ENCODE measurements around the gene MUC4. TPM values are rescaled to one million over a fixed set of nuclear protein-coding genes. Genes with fewer than 3 reads are reported as not detected.

Gene MUC4
- total RNA-seq, 4 donors from 2014 or later, result 0.26 to 1.0 (median 0.30) TPM

DNA sequence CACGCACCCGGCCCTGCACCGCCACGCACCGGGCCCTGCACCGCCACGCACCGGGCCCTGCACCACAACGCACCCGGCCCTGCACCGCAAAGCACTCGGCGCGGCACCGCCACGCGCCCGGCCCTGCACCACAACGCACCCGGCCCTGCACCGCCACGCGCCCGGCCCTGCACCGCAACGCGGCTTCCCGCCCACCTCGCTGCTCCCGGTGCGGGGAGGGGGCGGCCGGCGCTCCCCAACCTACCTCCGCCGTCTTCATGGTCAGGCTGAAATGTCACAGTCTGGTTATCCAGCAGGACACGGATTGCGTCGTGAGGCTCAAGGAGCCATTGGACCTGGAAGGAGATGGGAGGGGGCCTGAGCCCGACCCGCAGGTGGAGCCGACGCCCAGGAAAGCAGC is 49.1 kb downstream of the MUC4 start:
- Histone ChIP-seq H3K4me1 (no peaks in the 10 kb centered on the region), H3K27ac (no peak overlapping the region), H3K27me3 (no peaks in the 10 kb centered on the region), H3K36me3 (no peaks in the 10 kb centered on the region), H3K4me3 (no peak overlapping the region), H3K9me3 (no peaks in the 10 kb centered on the region)
- DNase-seq, result no peak
- intact Hi-C loops (cut with DNase I; ENCODE audit: low total_unique reads), result no loop called here
- TF ChIP-seq, protein P1, sequence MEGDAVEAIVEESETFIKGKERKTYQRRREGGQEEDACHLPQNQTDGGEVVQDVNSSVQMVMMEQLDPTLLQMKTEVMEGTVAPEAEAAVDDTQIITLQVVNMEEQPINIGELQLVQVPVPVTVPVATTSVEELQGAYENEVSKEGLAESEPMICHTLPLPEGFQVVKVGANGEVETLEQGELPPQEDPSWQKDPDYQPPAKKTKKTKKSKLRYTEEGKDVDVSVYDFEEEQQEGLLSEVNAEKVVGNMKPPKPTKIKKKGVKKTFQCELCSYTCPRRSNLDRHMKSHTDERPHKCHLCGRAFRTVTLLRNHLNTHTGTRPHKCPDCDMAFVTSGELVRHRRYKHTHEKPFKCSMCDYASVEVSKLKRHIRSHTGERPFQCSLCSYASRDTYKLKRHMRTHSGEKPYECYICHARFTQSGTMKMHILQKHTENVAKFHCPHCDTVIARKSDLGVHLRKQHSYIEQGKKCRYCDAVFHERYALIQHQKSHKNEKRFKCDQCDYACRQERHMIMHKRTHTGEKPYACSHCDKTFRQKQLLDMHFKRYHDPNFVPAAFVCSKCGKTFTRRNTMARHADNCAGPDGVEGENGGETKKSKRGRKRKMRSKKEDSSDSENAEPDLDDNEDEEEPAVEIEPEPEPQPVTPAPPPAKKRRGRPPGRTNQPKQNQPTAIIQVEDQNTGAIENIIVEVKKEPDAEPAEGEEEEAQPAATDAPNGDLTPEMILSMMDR (IDR thresholded peaks at IDR 0.05), result no peak

DNA sequence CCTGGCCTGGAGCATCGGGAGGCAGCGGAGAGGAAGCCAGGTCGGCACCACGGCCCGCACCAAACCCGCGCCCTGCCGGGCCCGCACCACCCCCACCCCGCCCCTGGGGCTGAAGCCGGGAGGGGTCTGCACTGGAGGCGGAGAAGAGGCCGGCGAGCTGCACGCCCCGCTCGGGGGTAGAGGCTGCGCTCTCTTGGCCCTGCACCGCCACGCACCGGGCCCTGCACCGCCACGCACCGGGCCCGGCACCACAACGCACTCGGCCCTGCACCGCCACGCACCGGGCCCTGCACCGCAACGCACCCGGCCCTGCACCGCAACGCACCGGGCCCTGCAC is 49.5 kb downstream of the MUC4 start:
- H3K27me3 ChIP-seq, result no peaks in the 10 kb centered on the region
- DNase-seq, result no peak
- no peaks in the 10 kb centered on the region for H3K9me3 ChIP-seq
- no peak overlapping the region for H3K27ac ChIP-seq
- H3K36me3 ChIP-seq, result no peaks in the 10 kb centered on the region
- TF ChIP-seq, protein P1 (IDR thresholded peaks at IDR 0.05), result no peak
- H3K4me3 ChIP-seq, result no peak overlapping the region
- H3K4me1 ChIP-seq, result no peaks in the 10 kb centered on the region
- intact Hi-C loops (cut with DNase I; ENCODE audit: low total_unique reads), result no loop called here

DNA sequence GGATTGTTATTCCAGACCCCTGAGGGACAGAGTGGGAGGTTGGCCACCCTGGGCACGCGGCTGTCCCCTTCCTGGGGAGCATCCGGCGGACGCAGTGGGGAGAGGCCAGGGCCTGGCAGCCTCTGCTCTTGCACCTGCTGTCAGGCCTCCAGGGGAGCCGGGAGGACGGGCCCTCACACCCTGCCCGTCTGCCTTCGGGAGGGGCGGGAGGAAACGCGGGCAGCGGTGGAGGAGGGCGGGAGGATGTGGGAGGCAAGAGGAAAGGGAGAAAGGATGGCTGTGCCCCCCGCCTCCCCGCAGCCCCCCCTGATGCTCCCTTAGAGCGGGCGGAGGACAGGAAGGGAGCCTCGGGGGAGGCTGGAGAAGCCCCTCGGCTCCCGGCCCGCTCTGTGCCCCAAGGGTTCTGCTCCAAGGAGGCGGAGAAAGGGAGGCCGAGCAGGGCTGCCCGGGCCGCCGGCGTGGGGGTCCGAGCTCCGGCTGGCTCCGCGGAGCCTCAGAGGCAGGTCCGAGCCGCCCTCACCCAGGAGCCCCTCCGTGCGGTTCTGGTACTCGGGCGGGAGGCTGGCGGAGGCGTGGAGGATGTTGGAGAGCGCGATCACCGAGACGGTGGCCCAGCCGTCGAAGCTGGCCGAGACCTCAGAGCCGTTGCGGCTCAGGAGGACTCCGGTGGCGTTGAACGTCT is 50.0 kb downstream of the MUC4 start:
- Histone ChIP-seq H3K27ac (no peak overlapping the region), H3K4me3 (no peak overlapping the region), H3K36me3 (no peaks in the 10 kb centered on the region), H3K4me1 (no peaks in the 10 kb centered on the region), H3K27me3 (no peaks in the 10 kb centered on the region), H3K9me3 (no peaks in the 10 kb centered on the region)
- DNase-seq, result no peak
- intact Hi-C loops (cut with DNase I; ENCODE audit: low total_unique reads), result no loop called here
- TF ChIP-seq, protein P1 (IDR thresholded peaks at IDR 0.05), result no peak
- TF ChIP-seq POLR2A (IDR thresholded peaks at IDR 0.05), result no peak

DNA sequence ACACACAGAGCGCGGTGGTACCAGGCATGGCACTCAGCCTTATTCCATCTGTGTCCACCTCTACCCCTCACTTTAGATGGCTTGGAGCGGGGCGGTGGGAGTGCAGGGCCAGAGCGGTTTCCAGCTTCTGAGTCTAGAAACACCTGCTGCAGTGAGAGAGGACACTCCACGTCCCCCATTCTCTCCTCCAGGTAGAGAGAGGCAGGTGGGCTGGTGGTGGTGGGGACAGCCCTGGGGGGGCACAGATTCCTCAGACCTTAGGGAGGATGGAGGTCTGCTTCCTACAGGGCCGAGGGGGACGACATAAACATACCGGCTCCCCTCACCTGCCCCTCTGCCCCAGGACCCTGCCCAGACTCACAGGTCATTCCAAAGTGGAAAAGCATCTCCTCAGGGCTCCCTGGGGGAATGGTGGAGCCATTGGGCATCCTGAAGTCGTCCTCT is 50.6 kb downstream of the MUC4 start:
- no peaks in the 10 kb centered on the region for H3K9me3 ChIP-seq
- H3K36me3 ChIP-seq, result no peaks in the 10 kb centered on the region
- no peak overlapping the region for H3K27ac ChIP-seq
- H3K4me1 ChIP-seq, result no peaks in the 10 kb centered on the region
- TF ChIP-seq, protein P1 (IDR thresholded peaks at IDR 0.05), result no peak
- TF ChIP-seq POLR2A (IDR thresholded peaks at IDR 0.05), result no peak
- DNase-seq, result no peak
- intact Hi-C loops (cut with DNase I; ENCODE audit: low total_unique reads), result no loop called here
- no peak overlapping the region for H3K4me3 ChIP-seq
- no peaks in the 10 kb centered on the region for H3K27me3 ChIP-seq

DNA sequence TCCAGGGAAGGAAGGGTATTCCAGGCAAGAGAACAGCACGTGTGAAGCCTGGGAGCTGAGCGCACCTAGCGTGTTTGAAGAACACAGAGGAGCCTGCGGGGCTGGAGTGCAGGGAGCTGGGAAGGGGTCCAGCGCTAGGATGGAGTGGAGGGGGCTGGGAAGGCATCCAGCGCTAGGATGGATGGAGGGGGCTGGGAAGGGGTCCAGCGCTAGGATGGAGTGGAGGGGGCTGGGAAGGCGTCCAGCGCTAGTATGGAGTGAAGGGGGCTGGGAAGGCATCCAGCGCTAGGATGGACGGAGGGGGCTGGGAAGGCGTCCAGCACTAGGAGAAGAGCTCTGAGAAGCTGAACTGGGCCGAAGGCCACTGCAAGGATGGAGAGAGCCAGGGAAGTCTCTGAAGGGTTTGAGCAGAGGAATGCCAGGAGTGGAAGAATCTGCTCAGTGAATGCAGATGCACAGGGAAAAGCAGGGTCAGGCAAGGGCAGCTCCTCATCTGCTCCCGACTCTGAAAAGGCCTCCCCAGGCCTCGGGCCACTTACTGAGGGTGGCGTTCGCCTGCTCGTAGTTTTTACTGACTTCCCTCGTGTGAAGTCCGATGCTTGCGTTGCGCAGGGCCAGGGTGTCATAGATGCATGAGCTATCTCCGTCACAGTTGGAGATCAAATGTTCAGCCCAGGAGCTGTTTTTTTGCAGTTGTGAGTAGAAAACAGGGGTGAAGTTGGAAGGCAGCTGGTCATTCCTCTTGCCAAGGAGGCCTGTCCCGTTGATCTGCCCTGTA is 51.2 kb downstream of the MUC4 start:
- TF ChIP-seq, protein P1 (IDR thresholded peaks at IDR 0.05), result no peak
- no peak for TF ChIP-seq POLR2A (IDR thresholded peaks at IDR 0.05)
- no peaks in the 10 kb centered on the region for H3K4me1 ChIP-seq
- H3K36me3 ChIP-seq, result no peaks in the 10 kb centered on the region
- H3K27me3 ChIP-seq, result no peaks in the 10 kb centered on the region
- intact Hi-C loops (cut with DNase I; ENCODE audit: low total_unique reads), result no loop called here
- no peaks in the 10 kb centered on the region for H3K9me3 ChIP-seq
- no peak overlapping the region for H3K27ac ChIP-seq
- H3K4me3 ChIP-seq, result no peak overlapping the region
- peak; percentile 33 to 75 for DNase-seq
